ENCODE results near the gene LRP10. TPM values are rescaled to one million over a fixed set of nuclear protein-coding genes. Genes with fewer than 3 reads are reported as not detected.

The LRP10 gene
- total and polyA plus RNA-seq, 2 of the 8 experiments (the other 6 are each of a cell fraction or from before 2014, with no cell fraction given): 12.4 to 15.6 TPM

- FAIRE-seq: no peak
- H4K20me1 ChIP-seq (replicated peaks in 1 of 2; ENCODE audit: control insufficient read depth in 1 of 2, insufficient read depth in 2 of 2, low read length in 2 of 2): no peaks in the 10 kb centered on the region
- no peak overlapping the region for H3K23ac ChIP-seq (ENCODE audit: insufficient read length)
- peak overlapping the region; percentile 55 for H3K4ac ChIP-seq (replicated peaks; ENCODE audit: insufficient read length, low read depth, low read length)
- H2BK120ac ChIP-seq (replicated peaks; ENCODE audit: low read depth, low read length): no peak overlapping the region
- no peak for DNase-seq (ENCODE audit: low read depth in 1 of 2, low spot score in 2 of 2)
- peak overlapping the region; percentile 60; the same call in 1 of the 2 replicates for H2BK5ac ChIP-seq (ENCODE audit: low read depth, low read length)
- POLR2A ChIA-PET (ENCODE audit: partially characterized antibody): interaction anchor here (1.1 to 16.3 kb wide), 13 partner anchors 10 to 91 kb away, joined by 3 to 203 read pairs (median 5); partner anchors contain the start of genes LRP10, MRPL52, OXA1L and PRMT5
- peak overlapping the region; percentile 53 for H2BK15ac ChIP-seq (ENCODE audit: low read length)
- peak overlapping the region; percentile 72; the same call in 1 of the 2 replicates for H2BK20ac ChIP-seq (ENCODE audit: low read length)
- H3K56ac ChIP-seq (replicated peaks; ENCODE audit: insufficient read length, low read depth, low read length): no peak overlapping the region
- WGBS, 2 experiments (ENCODE audit: extremely low coverage in 1 of 2, insufficient coverage in 1 of 2, insufficient read length in 1 of 2, insufficient replicate concordance in 2 of 2, low coverage in 1 of 2, low lambda C conversion rate in 2 of 2, missing lambda C conversion rate in 1 of 2): 83% methylated on average over 5 of the region's 6 CpGs; no CpG with 5 or more reads in 1 of the 2 experiments
- peak overlapping the region; percentile 87 for H3K18ac ChIP-seq (ENCODE audit: extremely low read depth, low read length)
- peaks cover 0 to 25% of the 10 kb centered on the region in 2 experiments; a peak in 1 of 4 replicates for H3K79me2 ChIP-seq (ENCODE audit: control insufficient read depth in 1 of 2, insufficient read depth in 2 of 2, low read length in 2 of 2)
- H3K4me3 ChIP-seq (ENCODE audit: extremely low read depth in 1 of 4, insufficient read depth in 2 of 4, low read depth in 3 of 4, low read length in 4 of 4): peak overlapping the region in 2 of 4 experiments; percentile 94 to 99; a peak in 5 of 8 replicates
- H3K4me1 ChIP-seq (replicated peaks in 1 of 4; ENCODE audit: control insufficient read depth in 3 of 4, insufficient read depth in 4 of 4, low read length in 3 of 4): peaks cover 8 to 17% (median 14%) of the 10 kb centered on the region in 4 experiments
- H3K9me3 ChIP-seq (ENCODE audit: insufficient read depth in 2 of 2, low read depth in 1 of 2, low read length in 1 of 2): no peaks in the 10 kb centered on the region
- H3K27me3 ChIP-seq (replicated peaks in 1 of 4; ENCODE audit: control insufficient read depth in 3 of 4, extremely low read depth in 1 of 4, insufficient read depth in 3 of 4, low read length in 3 of 4): no peaks in the 10 kb centered on the region
- peak overlapping the region; percentile 73 to 98 for H3K4me2 ChIP-seq (ENCODE audit: insufficient read depth in 1 of 2, low read depth in 2 of 2, low read length in 2 of 2)
- H2AFZ ChIP-seq (ENCODE audit: low read length): no peak overlapping the region
- H3K36me3 ChIP-seq (ENCODE audit: control insufficient read depth in 2 of 4, insufficient read depth in 4 of 4, low read length in 3 of 4): peaks cover 8 to 36% (median 26%) of the 10 kb centered on the region in 4 experiments; a peak in 7 of 8 replicates
- peaks cover 14% of the 10 kb centered on the region; the same call in 1 of the 2 replicates for H3K23me2 ChIP-seq (ENCODE audit: low read depth, low read length)
- TF ChIP-seq TEAD4 (IDR thresholded peaks at IDR 0.05; ENCODE audit: low read depth, low read length) (no peak), NRF1 (IDR thresholded peaks at IDR 0.05; ENCODE audit: low read depth, low read length) (no peak), SP2 (IDR thresholded peaks at IDR 0.05; ENCODE audit: low read length) (no peak), YY1 (IDR thresholded peaks at IDR 0.05; ENCODE audit: low read depth, low read length) (no peak), MAX (IDR thresholded peaks at IDR 0.05) (no peak), ATF2 (IDR thresholded peaks at IDR 0.05; ENCODE audit: low read length) (no peak), GABPA (IDR thresholded peaks at IDR 0.05; ENCODE audit: borderline replicate concordance, insufficient read depth, low read length) (no peak), ASH2L (IDR thresholded peaks at IDR 0.05; ENCODE audit: low read length) (no peak), EZH2 (IDR thresholded peaks at IDR 0.05; ENCODE audit: low read depth, low read length, severe bottlenecking) (no peak), CEBPB (IDR thresholded peaks at IDR 0.05; ENCODE audit: low read depth, low read length) (no peak)
- H2AK5ac ChIP-seq (ENCODE audit: low read depth, low read length): peak overlapping the region; percentile 82; the same call in 1 of the 2 replicates
- H3K79me1 ChIP-seq (ENCODE audit: low read depth, low read length): peaks cover 8% of the 10 kb centered on the region
- no peak overlapping the region for H4K5ac ChIP-seq (ENCODE audit: insufficient read length, low read depth, low read length)
- H3K14ac ChIP-seq (ENCODE audit: insufficient read length): no peak overlapping the region
- H4K91ac ChIP-seq (replicated peaks; ENCODE audit: insufficient read length, low read length): peak overlapping the region; percentile 57
- no peak overlapping the region for H3K27ac ChIP-seq (ENCODE audit: low read depth, low read length)
- CTCF ChIA-PET (ENCODE audit: partially characterized antibody): interaction anchor here (1.1 to 56.0 kb wide), 7 partner anchors 19 to 282 kb away, joined by 3 to 1562 read pairs (median 12); partner anchors contain the start of genes LRP10, MMP14, MRPL52 and REM2
- H2BK12ac ChIP-seq (ENCODE audit: low read depth, low read length): peak overlapping the region; percentile 77; the same call in 1 of the 2 replicates
- H3K9ac ChIP-seq (replicated peaks in 1 of 4; ENCODE audit: extremely low read depth in 1 of 4, low read depth in 3 of 4, low read length in 3 of 4): no peak overlapping the region
- no peak overlapping the region; the same call in 1 of the 2 replicates for H4K8ac ChIP-seq (ENCODE audit: extremely low read depth, insufficient read depth, low read length)
Measured at GRCh38 chr14:22838631-22839041, 32.9 kb upstream of the LRP10 start.
